ENCODE results near the gene RAC2. TPM values are rescaled to one million over a fixed set of nuclear protein-coding genes. Genes with fewer than 3 reads are reported as not detected.
A peak's percentile ranks its signal among the peaks of the same experiment; 100 is the strongest.
"Not testable (repeated sequence)": the region's sequence is repeated elsewhere in the genome, so short reads cannot be mapped to it uniquely, and the experiment has no call there.

RAC2 gene
- total RNA-seq, 1 experiment from 2014 or later = not detected

GRCh38 chr22:37208401-37209139 lies 35.5 kb downstream of the RAC2 start:
- no peak for DNase-seq
- no peak overlapping the region for H3K4me3 ChIP-seq
- H3K27me3 ChIP-seq = no peaks in the 10 kb centered on the region

DNA sequence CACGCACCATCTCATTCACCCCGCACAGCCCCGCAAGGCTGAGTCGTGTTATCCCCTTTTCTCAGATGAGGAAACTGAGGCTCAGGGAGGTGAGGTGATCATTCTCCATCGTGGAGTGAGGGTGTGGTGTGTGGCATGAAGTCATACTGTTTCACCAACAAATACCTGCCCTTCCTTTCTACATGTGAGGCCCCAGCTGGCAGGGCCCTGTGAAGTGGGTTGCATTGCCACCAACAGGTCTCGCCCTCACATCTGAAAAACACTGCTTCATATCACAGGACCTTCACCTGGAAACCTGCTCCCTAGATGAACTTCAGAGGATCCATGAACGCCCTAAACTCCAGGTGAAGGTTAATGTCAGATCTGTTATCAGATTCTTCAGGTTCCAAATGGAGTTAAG lies 36.1 kb downstream of the RAC2 start:
- Histone ChIP-seq H3K4me3 (no peak overlapping the region), H3K27me3 (no peaks in the 10 kb centered on the region), H3K36me3 (no peaks in the 10 kb centered on the region), H3K9me3 (no peaks in the 10 kb centered on the region)
- no peak for DNase-seq

More at GRCh38 chr22:37208401-37209139, 35.5 kb downstream of the RAC2 start:
- Histone ChIP-seq H3K9me3 (no peaks in the 10 kb centered on the region), H3K36me3 (no peaks in the 10 kb centered on the region)

- no peak overlapping the region for H3K4me3 ChIP-seq
- no peak for DNase-seq
- H3K9me3 ChIP-seq = no peaks in the 10 kb centered on the region
- no peaks in the 10 kb centered on the region for H3K27me3 ChIP-seq
- H3K36me3 ChIP-seq = no peaks in the 10 kb centered on the region
Measured at GRCh38 chr22:37206841-37207821, 36.9 kb downstream of the RAC2 start.

- no peaks in the 10 kb centered on the region for H3K27me3 ChIP-seq
- H3K36me3 ChIP-seq = no peaks in the 10 kb centered on the region
- H3K9me3 ChIP-seq = no peaks in the 10 kb centered on the region
- no peak for DNase-seq
- H3K4me3 ChIP-seq = no peak overlapping the region
Measured at GRCh38 chr22:37206118-37206840, 37.8 kb downstream of the RAC2 start.

GRCh38 chr22:37205046-37205445 lies 39.0 kb downstream of the RAC2 start:
- Histone ChIP-seq H3K9me3 (no peaks in the 10 kb centered on the region), H3K36me3 (no peaks in the 10 kb centered on the region), H3K27me3 (no peaks in the 10 kb centered on the region), H3K4me3 (no peak overlapping the region)
- DNase-seq = no peak

DNA sequence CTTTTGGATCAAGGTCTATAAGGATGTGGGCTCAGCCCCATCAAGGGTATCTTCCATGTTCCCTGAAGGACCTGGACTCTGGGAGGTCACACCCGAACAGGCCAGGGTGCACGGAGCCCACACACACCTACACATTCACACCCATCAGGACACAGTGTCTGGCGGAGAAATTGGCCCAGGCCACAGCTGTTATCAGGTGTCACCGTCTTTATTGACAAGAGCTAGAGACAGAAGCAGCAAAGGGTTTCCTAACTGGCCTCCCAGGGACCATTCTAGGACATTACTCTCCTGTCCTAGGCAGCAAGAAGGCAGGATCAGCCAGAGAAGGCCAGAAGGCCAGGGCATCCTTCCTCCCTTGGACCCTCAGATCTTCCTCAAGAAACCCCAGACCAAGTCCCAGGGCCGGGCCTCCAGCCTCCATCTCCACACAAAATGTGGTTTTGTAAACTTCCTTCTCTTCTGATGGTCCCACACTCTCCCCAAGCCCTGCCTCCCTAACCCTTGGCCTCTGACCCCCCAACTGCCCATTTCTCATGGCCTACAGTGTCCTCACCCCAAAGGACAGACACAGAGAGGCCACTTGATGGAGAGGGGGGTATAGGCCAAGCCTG lies 39.9 kb downstream of the RAC2 start:
- H3K36me3 ChIP-seq = no peaks in the 10 kb centered on the region
- H3K27me3 ChIP-seq = no peaks in the 10 kb centered on the region
- DNase-seq = no peak
- H3K4me3 ChIP-seq = no peak overlapping the region
- H3K9me3 ChIP-seq = no peaks in the 10 kb centered on the region

- Histone ChIP-seq H3K4me3 (no peak overlapping the region), H3K36me3 (no peaks in the 10 kb centered on the region), H3K27me3 (no peaks in the 10 kb centered on the region), H3K9me3 (no peaks in the 10 kb centered on the region)
- no peak for DNase-seq
Measured at GRCh38 chr22:37203354-37204044, 40.6 kb downstream of the RAC2 start.

DNA sequence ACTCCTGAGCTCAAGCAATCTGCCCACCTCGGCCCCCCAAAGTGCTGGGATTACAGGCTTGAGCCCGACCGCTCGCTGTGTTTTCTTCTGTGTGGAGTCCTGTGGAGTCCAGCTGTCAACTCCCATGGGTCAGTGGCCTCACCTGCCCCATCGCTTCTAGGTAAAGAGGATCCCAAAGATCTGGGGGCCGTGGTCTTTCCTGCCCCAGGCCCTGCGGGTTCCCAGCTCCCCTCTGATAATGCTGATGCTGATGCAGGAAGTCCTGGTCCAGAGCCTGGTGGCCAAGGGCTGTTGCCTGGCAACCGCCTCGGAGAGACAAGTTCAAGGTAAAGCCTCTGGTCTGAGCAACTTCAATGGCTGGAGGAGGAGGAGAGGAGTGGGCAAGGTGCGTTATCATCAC lies 41.4 kb downstream of the RAC2 start:
- Histone ChIP-seq H3K36me3 (no peaks in the 10 kb centered on the region), H3K4me3 (no peak overlapping the region), H3K27me3 (no peaks in the 10 kb centered on the region), H3K9me3 (no peaks in the 10 kb centered on the region)
- DNase-seq = no peak

- H3K27me3 ChIP-seq = no peaks in the 10 kb centered on the region
- DNase-seq = no peak
- H3K9me3 ChIP-seq = no peaks in the 10 kb centered on the region
- no peaks in the 10 kb centered on the region for H3K36me3 ChIP-seq
- no peak overlapping the region for H3K4me3 ChIP-seq
Measured at GRCh38 chr22:37202001-37202555, 42.0 kb downstream of the RAC2 start.

DNA sequence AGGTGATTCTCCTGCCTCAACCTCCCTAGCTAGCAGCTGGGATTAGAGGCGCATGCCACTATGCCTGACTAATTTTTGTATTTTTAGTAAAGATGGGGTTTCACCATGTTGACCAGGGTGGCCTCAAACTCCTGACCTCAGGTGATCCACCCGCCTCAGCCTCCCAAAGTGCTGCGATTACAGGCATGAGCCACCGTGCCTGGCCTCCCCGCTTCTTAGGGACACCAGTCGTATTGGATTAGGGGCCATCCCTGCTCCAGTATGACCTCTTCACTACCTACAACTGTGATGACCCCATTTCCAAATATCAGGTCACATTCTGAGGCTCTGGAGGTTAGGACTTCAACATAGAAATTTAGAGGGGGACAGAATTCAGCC lies 42.6 kb downstream of the RAC2 start:
- H3K9me3 ChIP-seq, DNase-seq, H3K27me3 ChIP-seq, H3K4me3 ChIP-seq, H3K36me3 ChIP-seq: not testable (repeated sequence)

DNA sequence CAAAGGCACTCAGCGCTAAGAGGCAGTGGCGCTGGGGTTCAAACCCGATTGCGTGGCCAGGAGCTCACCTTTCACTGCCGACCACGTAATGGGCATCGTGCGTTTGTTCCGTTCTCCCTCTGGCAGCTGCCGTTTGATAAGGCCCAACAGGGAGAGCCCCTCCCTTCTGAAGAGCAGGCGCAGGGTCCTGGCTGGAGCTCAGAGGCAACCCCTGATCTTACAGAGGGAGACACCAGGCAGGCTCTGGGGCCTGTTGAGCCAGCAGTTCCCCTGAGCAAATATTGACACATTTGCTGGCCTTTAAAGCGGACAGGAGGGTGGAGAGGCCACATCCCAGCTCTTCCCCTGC lies 44.3 kb downstream of the RAC2 start:
- Histone ChIP-seq H3K4me3 (peak overlapping the region; percentile 73; the same call in 1 of the 2 replicates), H3K9me3 (no peaks in the 10 kb centered on the region), H3K36me3 (no peaks in the 10 kb centered on the region), H3K27me3 (no peaks in the 10 kb centered on the region)
- no peak for DNase-seq

- DNase-seq = peak; percentile 93
- Histone ChIP-seq H3K9me3 (no peaks in the 10 kb centered on the region), H3K27me3 (no peaks in the 10 kb centered on the region), H3K4me3 (peak overlapping the region; percentile 73), H3K36me3 (no peaks in the 10 kb centered on the region)
Measured at GRCh38 chr22:37199103-37199759, 44.8 kb downstream of the RAC2 start.

GRCh38 chr22:37198258-37199102 lies 45.6 kb downstream of the RAC2 start:
- H3K9me3 ChIP-seq = no peaks in the 10 kb centered on the region
- H3K4me3 ChIP-seq = peak overlapping the region; percentile 73
- DNase-seq = peak; percentile 72
- no peaks in the 10 kb centered on the region for H3K27me3 ChIP-seq
- no peaks in the 10 kb centered on the region for H3K36me3 ChIP-seq

- DNase-seq = peak; percentile 41
- Histone ChIP-seq H3K9me3 (no peaks in the 10 kb centered on the region), H3K4me3 (no peak overlapping the region; the same call in 1 of the 2 replicates), H3K36me3 (no peaks in the 10 kb centered on the region), H3K27me3 (no peaks in the 10 kb centered on the region)
Measured at GRCh38 chr22:37197451-37198257, 46.4 kb downstream of the RAC2 start.

All from MG63 (cell line).